ENCODE results near the gene TAS1R1.

Gene TAS1R1

GRCh38 chr1:6512245-6512907 lies 42.7 kb upstream of the TAS1R1 start:
- no peak overlapping the region for H3K4me3 ChIP-seq (ENCODE audit: low read depth, low read length)
- no peak for DNase-seq (ENCODE audit: low read depth)
- TF ChIP-seq, protein P1, sequence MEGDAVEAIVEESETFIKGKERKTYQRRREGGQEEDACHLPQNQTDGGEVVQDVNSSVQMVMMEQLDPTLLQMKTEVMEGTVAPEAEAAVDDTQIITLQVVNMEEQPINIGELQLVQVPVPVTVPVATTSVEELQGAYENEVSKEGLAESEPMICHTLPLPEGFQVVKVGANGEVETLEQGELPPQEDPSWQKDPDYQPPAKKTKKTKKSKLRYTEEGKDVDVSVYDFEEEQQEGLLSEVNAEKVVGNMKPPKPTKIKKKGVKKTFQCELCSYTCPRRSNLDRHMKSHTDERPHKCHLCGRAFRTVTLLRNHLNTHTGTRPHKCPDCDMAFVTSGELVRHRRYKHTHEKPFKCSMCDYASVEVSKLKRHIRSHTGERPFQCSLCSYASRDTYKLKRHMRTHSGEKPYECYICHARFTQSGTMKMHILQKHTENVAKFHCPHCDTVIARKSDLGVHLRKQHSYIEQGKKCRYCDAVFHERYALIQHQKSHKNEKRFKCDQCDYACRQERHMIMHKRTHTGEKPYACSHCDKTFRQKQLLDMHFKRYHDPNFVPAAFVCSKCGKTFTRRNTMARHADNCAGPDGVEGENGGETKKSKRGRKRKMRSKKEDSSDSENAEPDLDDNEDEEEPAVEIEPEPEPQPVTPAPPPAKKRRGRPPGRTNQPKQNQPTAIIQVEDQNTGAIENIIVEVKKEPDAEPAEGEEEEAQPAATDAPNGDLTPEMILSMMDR (IDR thresholded peaks at IDR 0.05; ENCODE audit: control insufficient read depth, extremely low read depth, insufficient read depth), result no peak

- no peak for DNase-seq (ENCODE audit: low read depth)
- no peak overlapping the region for H3K4me3 ChIP-seq (ENCODE audit: low read depth, low read length)
- TF ChIP-seq, protein P1 (IDR thresholded peaks at IDR 0.05; ENCODE audit: control insufficient read depth, extremely low read depth, insufficient read depth), result no peak
Measured at GRCh38 chr1:6512908-6513280, 42.2 kb upstream of the TAS1R1 start.

DNA sequence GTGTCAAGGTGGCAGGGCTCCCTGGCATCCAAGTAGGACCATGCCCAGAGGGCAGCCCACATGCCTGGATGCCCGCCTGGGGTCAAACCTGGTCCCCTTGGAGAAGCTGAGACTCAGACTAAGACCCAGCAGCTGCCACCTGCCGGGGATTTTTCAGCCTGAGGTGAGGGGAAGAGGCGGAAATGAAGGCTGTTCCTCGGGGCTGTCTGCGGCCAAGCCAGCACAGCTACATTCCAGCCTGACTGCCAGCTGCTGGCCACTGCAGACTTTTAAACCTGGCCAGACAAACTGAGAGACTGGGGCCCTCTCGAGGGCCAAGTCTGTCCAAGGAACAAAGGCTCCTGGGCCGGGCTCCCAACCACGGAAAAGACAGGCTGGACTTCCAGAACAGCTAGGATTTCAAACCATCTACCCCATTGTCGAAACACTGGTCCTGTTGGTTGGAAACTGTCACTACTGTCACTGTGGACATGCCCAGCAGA lies 41.7 kb upstream of the TAS1R1 start:
- no peak for DNase-seq (ENCODE audit: low read depth)
- TF ChIP-seq, protein P1 (IDR thresholded peaks at IDR 0.05; ENCODE audit: control insufficient read depth, extremely low read depth, insufficient read depth), result no peak
- H3K4me3 ChIP-seq (ENCODE audit: low read depth, low read length), result no peak overlapping the region

DNA sequence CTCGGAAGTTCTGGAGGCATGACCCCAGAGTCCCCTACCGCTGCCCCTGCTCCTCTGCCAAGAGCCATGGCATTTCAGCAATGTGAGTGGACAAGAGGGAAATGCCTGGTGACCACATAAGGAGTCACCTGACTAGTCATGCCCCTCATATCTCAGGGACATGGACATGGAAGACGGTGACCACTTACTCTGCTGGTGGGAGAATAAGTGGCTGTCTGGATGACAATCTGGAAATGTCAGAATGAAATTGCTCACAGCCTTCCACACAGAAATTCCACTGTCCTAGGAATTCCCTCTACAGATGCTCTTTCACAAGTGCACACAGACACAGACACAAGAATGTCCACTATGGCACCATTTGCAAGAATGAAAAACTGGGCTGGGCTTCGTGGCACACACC lies 39.3 kb upstream of the TAS1R1 start:
- no peak overlapping the region for H3K4me3 ChIP-seq (ENCODE audit: low read depth, low read length)
- DNase-seq (ENCODE audit: low read depth), result no peak
- TF ChIP-seq, protein P1 (IDR thresholded peaks at IDR 0.05; ENCODE audit: control insufficient read depth, extremely low read depth, insufficient read depth), result no peak

DNA sequence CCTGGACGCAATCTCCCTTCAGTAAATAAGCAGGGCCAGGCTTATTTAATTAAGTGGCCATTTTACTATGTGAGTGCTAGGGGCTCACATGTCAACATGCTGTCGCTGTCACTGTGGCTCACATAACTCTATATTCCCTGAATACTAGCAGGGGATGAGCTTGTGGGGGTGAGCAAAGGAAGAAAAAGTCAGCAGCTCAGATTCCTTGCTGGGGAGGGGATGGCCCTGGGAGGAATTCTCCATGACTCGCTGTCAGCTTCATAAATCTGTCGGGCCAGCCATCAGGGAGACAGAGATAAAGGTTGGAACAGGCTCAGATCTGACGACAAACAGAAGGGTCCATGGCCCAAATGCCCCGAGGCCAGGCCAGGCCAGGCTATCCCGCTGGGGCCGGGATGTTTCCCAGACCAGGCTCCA lies 37.7 kb upstream of the TAS1R1 start:
- TF ChIP-seq, protein P1 (IDR thresholded peaks at IDR 0.05; ENCODE audit: control insufficient read depth, extremely low read depth, insufficient read depth), result no peak
- no peak for DNase-seq (ENCODE audit: low read depth)
- no peak overlapping the region for H3K4me3 ChIP-seq (ENCODE audit: low read depth, low read length)

- no peak overlapping the region for H3K4me3 ChIP-seq (ENCODE audit: low read depth, low read length)
- TF ChIP-seq, protein P1 (IDR thresholded peaks at IDR 0.05; ENCODE audit: control insufficient read depth, extremely low read depth, insufficient read depth), result no peak
Measured at GRCh38 chr1:6519491-6519934, 35.6 kb upstream of the TAS1R1 start.

More at GRCh38 chr1:6519491-6519934, 35.6 kb upstream of the TAS1R1 start:
- no peak for DNase-seq (ENCODE audit: low read depth)

Data from LNCaP clone FGC (cell line).